H9 (cell line): ENCODE measurements around the gene KCNS3. TPM values are rescaled to one million over a fixed set of nuclear protein-coding genes. Genes with fewer than 3 reads are reported as not detected.

Experiments used
- DNase-seq: peaks from one replicate; pipeline ENCODE4 v3.0.0-alpha.2; 2017
- H2AFZ ChIP-seq: one replicate; pipeline ENCODE4 v1.6.1; 2013; ENCODE audit warnings: mild to moderate bottlenecking, low read length, control low read depth, moderate library complexity
- H2AK5ac ChIP-seq: 2 replicates; pipeline ENCODE4 v1.6.1; 2013; ENCODE audit warnings: low read length, control low read depth, mixed read lengths; ENCODE audit not compliant: insufficient read length
- H2BK120ac ChIP-seq: one replicate; pipeline ENCODE4 v1.6.1; 2013; ENCODE audit warnings: low read depth, mild to moderate bottlenecking, low read length, control low read depth, inconsistent platforms; ENCODE audit not compliant: poor library complexity, severe bottlenecking
- H2BK12ac ChIP-seq: 2 replicates; pipeline ENCODE4 v1.6.1; 2013; ENCODE audit warnings: low read length, control low read depth, mixed read lengths, low read depth; ENCODE audit not compliant: insufficient read length
- H2BK15ac ChIP-seq: 2 replicates; pipeline ENCODE4 v1.6.1; 2013; ENCODE audit warnings: low read depth, low read length, control low read depth
- H2BK20ac ChIP-seq: one replicate; pipeline ENCODE4 v1.6.1; 2013; ENCODE audit warnings: low read depth, mild to moderate bottlenecking, low read length, control low read depth, inconsistent platforms; ENCODE audit not compliant: poor library complexity, severe bottlenecking
- H2BK5ac ChIP-seq: 2 replicates; pipeline ENCODE4 v1.6.1; 2013; ENCODE audit warnings: low read length, control low read depth, mixed read lengths; ENCODE audit not compliant: insufficient read length
- H3K14ac ChIP-seq: 2 replicates; pipeline ENCODE4 v1.6.1; 2013; ENCODE audit warnings: low read length, control low read depth; ENCODE audit not compliant: insufficient read depth
- H3K18ac ChIP-seq: 2 replicates; pipeline ENCODE4 v1.6.1; 2013; ENCODE audit warnings: low read depth, mild to moderate bottlenecking, mixed read lengths, low read length, control low read depth; ENCODE audit not compliant: insufficient read length
- H3K23ac ChIP-seq: 2 replicates; pipeline ENCODE4 v1.6.1; 2013; ENCODE audit warnings: low read length, control low read depth, mixed read lengths, low read depth; ENCODE audit not compliant: insufficient read length
- H3K23me2 ChIP-seq: 2 replicates; pipeline ENCODE4 v1.6.1; 2013; ENCODE audit warnings: low read depth, mild to moderate bottlenecking, mixed read lengths, low read length, control low read depth; ENCODE audit not compliant: insufficient read length, poor library complexity, severe bottlenecking
- H3K27ac ChIP-seq: 2 replicates; pipeline ENCODE4 v1.5.1; 2013; ENCODE audit warnings: low read length, control low read depth, mixed read lengths, low read depth; ENCODE audit not compliant: insufficient read length
- H3K27me3 ChIP-seq: 2 replicates; pipeline ENCODE4 v1.6.1; 2013; ENCODE audit warnings: low read length, control low read depth, inconsistent platforms; ENCODE audit not compliant: insufficient read depth
- H3K4ac ChIP-seq: 2 replicates; pipeline ENCODE4 v1.6.1; 2013; ENCODE audit warnings: low read depth, mild to moderate bottlenecking, control low read depth, inconsistent platforms, low read length, moderate library complexity
- H3K4me1 ChIP-seq: 2 replicates; pipeline ENCODE4 v1.6.1; 2013; ENCODE audit warnings: low read length, control low read depth, inconsistent platforms; ENCODE audit not compliant: insufficient read depth
- H3K4me2 ChIP-seq: 2 replicates; pipeline ENCODE4 v1.6.1; 2013; ENCODE audit warnings: low read length, control low read depth, mixed read lengths; ENCODE audit not compliant: insufficient read length, insufficient read depth
- H3K56ac ChIP-seq: 2 replicates; pipeline ENCODE4 v1.6.1; 2013; ENCODE audit warnings: low read depth, mild to moderate bottlenecking, mixed read lengths, low read length, control low read depth; ENCODE audit not compliant: insufficient read length
- H3K79me1 ChIP-seq: 2 replicates; pipeline ENCODE4 v1.6.1; 2013; ENCODE audit warnings: low read depth, mild to moderate bottlenecking, moderate library complexity, low read length, control low read depth, inconsistent platforms; ENCODE audit not compliant: insufficient read depth, poor library complexity, severe bottlenecking
- H3K79me2 ChIP-seq: 2 replicates; pipeline ENCODE4 v1.6.1; 2013; ENCODE audit warnings: low read length, control low read depth, inconsistent platforms; ENCODE audit not compliant: insufficient read depth
- H3K9ac ChIP-seq: 2 replicates; pipeline ENCODE4 v1.6.1; 2013; ENCODE audit warnings: low read length, control low read depth, mixed read lengths; ENCODE audit not compliant: insufficient read length; ENCODE audit errors: extremely low read depth
- H3K9me3 ChIP-seq: one replicate; pipeline ENCODE4 v1.6.1; 2013; ENCODE audit warnings: low read depth, low read length, inconsistent platforms; ENCODE audit not compliant: control insufficient read depth
- H3T11ph ChIP-seq: one replicate; pipeline ENCODE4 v1.6.1; 2013; ENCODE audit warnings: mild to moderate bottlenecking, low read length, control low read depth, inconsistent platforms
- H4K20me1 ChIP-seq: one replicate; pipeline ENCODE4 v1.6.1; 2013; ENCODE audit not compliant: control insufficient read depth, insufficient read length, insufficient read depth
- H4K5ac ChIP-seq: 2 replicates; pipeline ENCODE4 v1.6.1; 2013; ENCODE audit warnings: low read depth, mild to moderate bottlenecking, mixed read lengths, low read length, control low read depth; ENCODE audit not compliant: insufficient read length
- H4K8ac ChIP-seq: replicated peaks from 2 replicates; pipeline ENCODE4 v1.6.1; 2013; ENCODE audit warnings: low read length, control low read depth, mixed read lengths, low read depth; ENCODE audit not compliant: insufficient read length
- H4K91ac ChIP-seq: 2 replicates; pipeline ENCODE4 v1.6.1; 2013; ENCODE audit warnings: low read depth, mild to moderate bottlenecking, moderate library complexity, mixed read lengths, low read length, control low read depth; ENCODE audit not compliant: insufficient read length
- H3K27ac Mint-ChIP-seq, 3 experiments: 2 replicates in 2 of 3; 3 replicates in 1 of 3; pipeline ENCODE4 v1.8.0; 2020 to 2021; ENCODE audit warnings: mixed read lengths in 3 of 3, mild to moderate bottlenecking in 1 of 3, moderate library complexity in 1 of 3
- H3K27me3 Mint-ChIP-seq: 2 replicates; pipeline ENCODE4 v1.8.0; 2021; ENCODE audit warnings: low read depth, mild to moderate bottlenecking, moderate library complexity, mixed read lengths
- H3K36me3 Mint-ChIP-seq, 3 experiments: 2 replicates in 2 of 3; 3 replicates in 1 of 3; pipeline ENCODE4 v1.8.0; 2020 to 2021; ENCODE audit warnings: low read depth in 3 of 3, mixed read lengths in 3 of 3; ENCODE audit not compliant: insufficient read depth in 1 of 3
- H3K4me1 Mint-ChIP-seq, 2 experiments: 2 replicates each; pipeline ENCODE4 v1.8.0; 2020; ENCODE audit warnings: mixed read lengths in 2 of 2
- H3K4me3 Mint-ChIP-seq, 2 experiments: 2 replicates in 1 of 2; 3 replicates in 1 of 2; pipeline ENCODE4 v1.8.0; 2020 to 2021; ENCODE audit warnings: mild to moderate bottlenecking in 2 of 2, mixed read lengths in 2 of 2, moderate library complexity in 1 of 2
- H3K9me3 Mint-ChIP-seq, 2 experiments: 2 replicates in 1 of 2; 3 replicates in 1 of 2; pipeline ENCODE4 v1.8.0; 2020; ENCODE audit warnings: mild to moderate bottlenecking in 2 of 2, mixed read lengths in 2 of 2, moderate library complexity in 1 of 2
- WGBS: extraction: QIAGEN DNeasy Blood & Tissue Kit; methylation state at CpG from one replicate; pipeline ENCODE4 v1.1.7; 2013; ENCODE audit warnings: missing lambda C conversion rate, low lambda C conversion rate, mixed read lengths; ENCODE audit not compliant: insufficient read length; ENCODE audit errors: extremely low coverage; 5-methylcytosine and 5-hydroxymethylcytosine counted together
- total RNA-seq: library from RNA; stranded (reverse); gene quantifications from 2 replicates; pipeline ENCODE4 v1.2.1, GENCODE V29; 2021
- TF ChIP-seq, protein P1 (sequence below): fragments of 200-600 bp; sonication (generic); conservative IDR thresholded peaks from 3 replicates; pipeline ENCODE4 v1.8.0; 2021; ENCODE audit warnings: antibody characterized with exemption, mild to moderate bottlenecking

KCNS3 gene
- total RNA-seq, 1 experiment from 2014 or later: 8.0 TPM

DNA sequence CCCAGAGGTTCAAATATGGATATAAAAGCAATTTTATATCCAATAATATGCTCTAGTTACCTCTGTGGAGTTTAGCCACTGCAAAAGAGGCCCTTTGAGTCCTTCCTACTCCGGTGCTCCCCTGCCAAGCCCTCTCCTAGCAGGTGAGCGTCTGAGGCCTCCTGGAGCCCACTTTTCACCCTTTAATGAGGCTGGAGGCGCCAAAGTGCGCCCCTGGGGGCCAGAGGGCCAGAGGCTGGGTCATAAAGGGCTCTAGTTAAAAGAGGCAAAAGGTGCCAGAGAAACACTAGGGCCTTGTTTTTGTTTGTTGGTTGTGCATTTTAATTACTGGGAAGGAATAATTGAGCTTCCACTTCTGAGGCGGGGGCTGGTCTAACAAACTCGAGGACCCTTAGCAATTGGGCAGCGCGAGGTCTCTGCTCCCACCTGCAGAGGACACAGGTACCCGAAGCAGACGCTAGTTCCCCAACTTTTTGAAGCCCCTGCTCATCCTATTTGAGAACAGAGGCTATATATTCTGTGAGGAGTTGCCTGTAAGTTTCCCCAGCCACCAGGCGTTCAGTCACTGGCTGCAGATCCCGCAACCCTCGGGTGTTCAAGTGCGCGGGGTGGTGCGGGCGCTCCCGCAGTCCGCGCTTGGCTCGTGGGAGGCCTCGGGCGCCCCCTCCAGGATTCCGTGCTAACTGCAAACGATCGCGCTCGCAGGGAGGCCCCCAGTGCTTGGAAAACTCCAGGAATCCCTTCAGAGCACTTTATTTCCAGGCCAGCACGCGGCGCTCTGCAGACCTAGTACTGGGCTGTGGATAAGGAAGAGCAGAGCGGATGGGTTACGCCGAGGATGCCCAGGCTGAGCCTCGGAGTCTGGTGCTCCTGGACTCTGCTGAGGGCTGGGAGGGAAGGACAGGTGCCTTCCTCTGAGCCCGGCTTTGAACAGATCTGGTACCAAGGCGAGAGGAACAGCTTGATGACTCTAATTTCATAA is 48.1 kb upstream of the KCNS3 start:
- Histone ChIP-seq H3K23ac (no peak overlapping the region), H3K79me1 (no peaks in the 10 kb centered on the region), H3K4me1 (no peaks in the 10 kb centered on the region), H3K9ac (no peak overlapping the region), H2BK5ac (no peak overlapping the region), H2AK5ac (no peak overlapping the region), H3K4ac (no peak overlapping the region), H3K9me3 (no peaks in the 10 kb centered on the region), H3K4me2 (peak overlapping the region; percentile 32), H2BK120ac (no peak overlapping the region), H4K20me1 (no peaks in the 10 kb centered on the region), H2BK12ac (no peak overlapping the region), H3K27ac (no peak overlapping the region), H3K56ac (no peak overlapping the region), H3K27me3 (no peaks in the 10 kb centered on the region; the same call in 1 of the 2 replicates), H3K18ac (no peak overlapping the region), H3K79me2 (no peaks in the 10 kb centered on the region), H2BK15ac (no peak overlapping the region), H4K91ac (no peak overlapping the region), H4K8ac (no peak overlapping the region), H4K5ac (no peak overlapping the region), H3T11ph (no peak overlapping the region), H3K14ac (no peak overlapping the region), H2AFZ (peak overlapping the region; percentile 46), H3K23me2 (no peaks in the 10 kb centered on the region), H2BK20ac (no peak overlapping the region)
- Mint-ChIP-seq H3K27me3 (peaks cover 73% of the 10 kb centered on the region), H3K4me3 (peak overlapping the region in 1 of 2 experiments; percentile 54; a peak in 2 of 5 replicates), H3K36me3 (peaks cover 0 to 10% (median 1%) of the 10 kb centered on the region in 3 experiments; a peak in 2 of 7 replicates), H3K9me3 (peaks cover 0 to 10% of the 10 kb centered on the region in 2 experiments; a peak in 3 of 5 replicates), H3K27ac (peak overlapping the region in 1 of 3 experiments; percentile 55; a peak in 1 of 7 replicates), H3K4me1 (peaks cover 34 to 40% of the 10 kb centered on the region in 2 experiments)
- DNase-seq: peak; percentile 95
- WGBS: no CpG with 5 or more reads among the region's 37 CpGs
- TF ChIP-seq, protein P1, sequence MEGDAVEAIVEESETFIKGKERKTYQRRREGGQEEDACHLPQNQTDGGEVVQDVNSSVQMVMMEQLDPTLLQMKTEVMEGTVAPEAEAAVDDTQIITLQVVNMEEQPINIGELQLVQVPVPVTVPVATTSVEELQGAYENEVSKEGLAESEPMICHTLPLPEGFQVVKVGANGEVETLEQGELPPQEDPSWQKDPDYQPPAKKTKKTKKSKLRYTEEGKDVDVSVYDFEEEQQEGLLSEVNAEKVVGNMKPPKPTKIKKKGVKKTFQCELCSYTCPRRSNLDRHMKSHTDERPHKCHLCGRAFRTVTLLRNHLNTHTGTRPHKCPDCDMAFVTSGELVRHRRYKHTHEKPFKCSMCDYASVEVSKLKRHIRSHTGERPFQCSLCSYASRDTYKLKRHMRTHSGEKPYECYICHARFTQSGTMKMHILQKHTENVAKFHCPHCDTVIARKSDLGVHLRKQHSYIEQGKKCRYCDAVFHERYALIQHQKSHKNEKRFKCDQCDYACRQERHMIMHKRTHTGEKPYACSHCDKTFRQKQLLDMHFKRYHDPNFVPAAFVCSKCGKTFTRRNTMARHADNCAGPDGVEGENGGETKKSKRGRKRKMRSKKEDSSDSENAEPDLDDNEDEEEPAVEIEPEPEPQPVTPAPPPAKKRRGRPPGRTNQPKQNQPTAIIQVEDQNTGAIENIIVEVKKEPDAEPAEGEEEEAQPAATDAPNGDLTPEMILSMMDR: peak; percentile 96
